ENCODE results near the gene MGAT4C.

GRCh38 chr12:86044396-86044795 lies 211.8 kb downstream of the MGAT4C start:
- TF ChIP-seq POLR2AphosphoS5 (IDR thresholded peaks at IDR 0.05; ENCODE audit: borderline replicate concordance, low read depth, low read length) = no peak
- TF ChIP-seq EZH2 (IDR thresholded peaks at IDR 0.05) = no peak
- no peak for TF ChIP-seq FOXP2 (optimal IDR thresholded peaks at IDR 0.05; ENCODE audit: control extremely low read depth, extremely low read length, insufficient read depth)
